HepG2 (cell line): ENCODE data around the gene CACNA1F. TPM values are rescaled to one million over a fixed set of nuclear protein-coding genes. Genes with fewer than 3 reads are reported as not detected.

Experiments used
- ATAC-seq: fragments of 200-7000 bp; cut with Tn5 transposase; 3 replicates; pipeline ENCODE4 v1.9.1; 2020; ENCODE audit warnings: mild to moderate bottlenecking, moderate library complexity
- BruUV-seq: library from RNA; stranded (reverse); fragments of 400-500 nt; replicated peaks from 2 replicates; lab custom pipeline; 2021; lab: Mats Ljungman, UMichigan
- CTCF ChIA-PET: fragments of 300-600 bp; formaldehyde crosslinking; extraction: SDS; loops from one replicate; lab custom pipeline; 2021; ENCODE audit warnings: low total read pairs, inconsistent platforms, low intra/inter-chr PET ratio; lab: Yijun Ruan, JAX
- POLR2A ChIA-PET: fragments of 350-600 bp; sonication (Branson Sonifier 250); formaldehyde crosslinking; loops from one replicate; lab custom pipeline; 2020; ENCODE audit warnings: antibody characterized with exemption, inconsistent platforms; lab: Yijun Ruan, JAX
- DNase-seq: peaks from one replicate; pipeline ENCODE4 v3.0.0-alpha.2; 2015; ENCODE audit warnings: low spot score
- FAIRE-seq: peaks from 3 replicates; lab custom pipeline; 2011; peaks lifted over from hg19 to GRCh38; lab: Jason Lieb, UNC
- H2AFZ ChIP-seq: one replicate; pipeline ENCODE4 v1.6.1; 2011; ENCODE audit warnings: low read length, inconsistent platforms
- H3K27ac ChIP-seq: fragments of 300-600 bp; 3 replicates; pipeline ENCODE4 v1.8.0; 2011; ENCODE audit warnings: mixed run types, mild to moderate bottlenecking, mixed read lengths, low read length, inconsistent platforms; ENCODE audit not compliant: insufficient read depth; ENCODE audit errors: extremely low read length
- H3K27me3 ChIP-seq, 2 experiments: fragments of 200-600 bp in 1 of 2; 2 replicates in 1 of 2; 3 replicates in 1 of 2; pipeline versions ENCODE4 v1.6.0 to v1.8.0; 2011; ENCODE audit warnings: low read length in 2 of 2, mild to moderate bottlenecking in 2 of 2, moderate library complexity in 2 of 2, inconsistent platforms in 1 of 2; ENCODE audit not compliant: insufficient read depth in 2 of 2, control insufficient read depth in 1 of 2
- H3K36me3 ChIP-seq, 2 experiments: fragments of 200-600 bp in 1 of 2; replicated peaks in 1 of 2; 2 replicates in 1 of 2; 3 replicates in 1 of 2; pipeline versions ENCODE4 v1.5.1 to v1.8.0; 2011; ENCODE audit warnings: low read length in 2 of 2, inconsistent platforms in 1 of 2; ENCODE audit not compliant: insufficient read depth in 2 of 2, control insufficient read depth in 1 of 2
- H3K4me1 ChIP-seq: 2 replicates; pipeline ENCODE4 v1.5.1; 2012; ENCODE audit warnings: low read length, inconsistent platforms; ENCODE audit not compliant: insufficient read depth
- H3K4me2 ChIP-seq: 2 replicates; pipeline ENCODE4 v1.6.0; 2011; ENCODE audit warnings: low read depth, low read length, inconsistent platforms
- H3K4me3 ChIP-seq, 3 experiments: fragments of 200-600 bp in 1 of 3; sonication (generic), shearing (Covaris generic) in 1 of 3; replicated peaks in 1 of 3; 2 replicates each; pipeline ENCODE4 v1.5.1; 2011 to 2016; ENCODE audit warnings: low read length in 3 of 3, inconsistent platforms in 2 of 3, low read depth in 2 of 3, mild to moderate bottlenecking in 2 of 3, control low read depth in 1 of 3, mixed read lengths in 1 of 3; ENCODE audit not compliant: insufficient read depth in 1 of 3
- H3K79me2 ChIP-seq: one replicate; pipeline ENCODE4 v1.6.1; 2011; ENCODE audit warnings: low read length, inconsistent platforms; ENCODE audit not compliant: insufficient read depth
- H3K9ac ChIP-seq: 2 replicates; pipeline ENCODE4 v1.6.0; 2011; ENCODE audit warnings: mild to moderate bottlenecking, low read depth, low read length, inconsistent platforms; ENCODE audit not compliant: insufficient read depth
- H3K9me3 ChIP-seq: 2 replicates; pipeline ENCODE4 v1.5.1; 2012; ENCODE audit warnings: mild to moderate bottlenecking, low read length
- H4K20me1 ChIP-seq: 2 replicates; pipeline ENCODE4 v1.6.0; 2011; ENCODE audit warnings: inconsistent platforms, mild to moderate bottlenecking, low read length, moderate library complexity; ENCODE audit not compliant: insufficient read depth
- GPBP1L1 ChIP-seq: sonication (generic); formaldehyde crosslinking; IDR thresholded peaks from 2 replicates; pipeline ENCODE4 v1.5.0; 2020; ENCODE audit warnings: mild to moderate bottlenecking, missing genetic modification reagents
- JARID2 ChIP-seq: sonication (generic); formaldehyde crosslinking; IDR thresholded peaks from 2 replicates; pipeline ENCODE4 v1.8.1; 2023; ENCODE audit warnings: missing genetic modification reagents, inconsistent platforms; ENCODE audit not compliant: insufficient replicate concordance
- KAT8 ChIP-seq: IDR thresholded peaks from 2 replicates; pipeline ENCODE4 v1.6.1; 2016; ENCODE audit warnings: missing genetic modification reagents, missing compliant biosample characterization
- LRRFIP1 ChIP-seq: sonication (generic); formaldehyde crosslinking; conservative IDR thresholded peaks from 2 replicates; pipeline ENCODE4 v1.4.0; 2020; ENCODE audit warnings: missing genetic modification reagents
- RFX5 ChIP-seq: IDR thresholded peaks from 2 replicates; pipeline ENCODE4 v1.6.1; 2011; ENCODE audit warnings: low read depth, low read length, improper control_type of control experiment
- SETDB1 ChIP-seq: sonication (generic); formaldehyde crosslinking; IDR thresholded peaks from 2 replicates; pipeline ENCODE4 v1.5.1; 2020; ENCODE audit warnings: missing genetic modification reagents, mild to moderate bottlenecking, borderline replicate concordance
- TAF15 ChIP-seq: fragments of 200-400 bp; formaldehyde crosslinking; IDR thresholded peaks from one replicate; pipeline ENCODE4 v1.6.1; 2018; ENCODE audit warnings: mild to moderate bottlenecking, low read depth, low read length; ENCODE audit not compliant: poor library complexity, severe bottlenecking
- ZFP41 ChIP-seq: sonication (generic); formaldehyde crosslinking; IDR thresholded peaks from 2 replicates; pipeline ENCODE4 v1.4.0; 2020; ENCODE audit warnings: mild to moderate bottlenecking, missing genetic modification reagents, borderline replicate concordance
- ZHX1 ChIP-seq: sonication (generic); formaldehyde crosslinking; IDR thresholded peaks from 2 replicates; pipeline ENCODE4 v1.8.1; 2022; ENCODE audit warnings: low read depth, mild to moderate bottlenecking, missing genetic modification reagents
- ZNF747 ChIP-seq: sonication (generic); formaldehyde crosslinking; IDR thresholded peaks from 2 replicates; pipeline ENCODE4 v1.8.1; 2023; ENCODE audit warnings: missing genetic modification reagents, mild to moderate bottlenecking, borderline replicate concordance
- WGBS: methylation state at CpG from one replicate; pipeline ENCODE4 v1.1.6; 2017; ENCODE audit warnings: low lambda C conversion rate; 5-methylcytosine and 5-hydroxymethylcytosine counted together
- in situ Hi-C: cut with HindIII; loops from 2 replicates; pipeline ENCODE4 v1.10.0; 2017; ENCODE audit warnings: low pct_unique_long_range_greater_than_20kb; ENCODE audit not compliant: extremely low pct_ligation_motif_present
- intact Hi-C: fragments of 100-400 bp; cut with micrococcal nuclease; formaldehyde crosslinking; loops from one replicate; pipeline ENCODE4 v1.10.0; 2022; ENCODE audit not compliant: unreplicated experiment
- polyA plus RNA-seq, 8 experiments: library from polyadenylated mRNA; depleted of rRNA in 3 of 8; stranded (reverse) in 7 of 8; unstranded in 1 of 8; fragments of >200 nt; fragmentation: Illumina TruSeq in 4 of 8; extraction: Trizol in 4 of 8; gene quantifications; 2 replicates each; pipeline versions ENCODE4 v1.2.1 to v1.2.3, GENCODE V29; 2011 to 2016; ENCODE audit warnings: low read depth in 4 of 8, missing spikeins in 1 of 8, mixed read lengths in 1 of 8; ENCODE audit not compliant: insufficient read depth in 1 of 8
- total RNA-seq, 5 experiments: library from RNA; depleted of rRNA; stranded (reverse); fragments of >200 nt; fragmentation: Illumina TruSeq; extraction: Trizol; gene quantifications; 2 replicates each; pipeline ENCODE4 v1.2.3, GENCODE V29; 2016; ENCODE audit warnings: low read depth in 1 of 5

Gene CACNA1F
- total and polyA plus RNA-seq, 2 of the 13 experiments (the other 11 are each of a cell fraction or from before 2014, with no cell fraction given), result 0.03 TPM; not detected in 1

- Histone ChIP-seq H3K27me3 (no peaks in the 10 kb centered on the region), H3K4me2 (no peak overlapping the region), H4K20me1 (no peaks in the 10 kb centered on the region), H3K79me2 (no peaks in the 10 kb centered on the region), H3K4me3 (no peak overlapping the region), H3K9me3 (no peaks in the 10 kb centered on the region), H3K4me1 (no peaks in the 10 kb centered on the region), H2AFZ (no peak overlapping the region), H3K27ac (no peak overlapping the region), H3K9ac (no peak overlapping the region), H3K36me3 (no peaks in the 10 kb centered on the region)
- intact Hi-C loops (no loop called here), in situ Hi-C loops (no loop called here)
- TF ChIP-seq ZHX1 (CRISPR knock-in tag) (no peak), ZFP41 (CRISPR knock-in tag) (no peak), SETDB1 (CRISPR knock-in tag) (no peak), ZNF747 (CRISPR knock-in tag) (no peak), RFX5 (no peak), JARID2 (CRISPR knock-in tag) (no peak), KAT8 (CRISPR knock-in tag) (no peak), LRRFIP1 (no peak), TAF15 (no peak), GPBP1L1 (CRISPR knock-in tag) (no peak)
- WGBS, result 0% methylated on average over 2 of the region's 2 CpGs
- POLR2A ChIA-PET, result no interaction called here
- DNase-seq, result no peak
- ATAC-seq, result no peak
- no TSS peak for BruUV-seq
- CTCF ChIA-PET, result no interaction called here
- no peak for FAIRE-seq
These were observed 18.7 kb downstream of the CACNA1F start for GRCh38 chrX:49214416-49214815.
